Sciatic nerve (tissue), 2 donors: Measurements from ENCODE around the gene EHHADH. TPM values are rescaled to one million over a fixed set of nuclear protein-coding genes. Genes with fewer than 3 reads are reported as not detected.
A peak's percentile ranks its signal among the peaks of the same experiment; 100 is the strongest.

Experiments used
- ATAC-seq: fragments of 200-7000 bp; cut with Tn5 transposase; one replicate; pipeline ENCODE4 v1.9.1; 2020; ENCODE audit warnings: mild to moderate bottlenecking, moderate library complexity
- DNase-seq: peaks from one replicate; pipeline ENCODE4 v3.0.0-alpha.2; 2020; ENCODE audit warnings: low spot score
- intact Hi-C: fragments of 100-400 bp; cut with DNase I; formaldehyde crosslinking; loops from one replicate; pipeline ENCODE4 v1.14.2; 2022
- total RNA-seq: library from RNA; stranded (reverse); fragmentation: NEBNext Ultra II Directional; extraction: Animal tissue kit (Norgen Biotek cat#: 25700); gene quantifications from one replicate; pipeline ENCODE4 v1.2.1, GENCODE V29; 2021
- donor health status: DM: no; HTN: no; CAD: no.
- donor health status: DM: no; HTN: no; CAD: no.

Gene EHHADH
- total RNA-seq, 1 donor from 2014 or later, result 6.2 TPM

GRCh38 chr3:185207481-185207880 lies 46.4 kb downstream of the EHHADH start:
- intact Hi-C loops, result no loop called here
- ATAC-seq (no peak), DNase-seq (no peak)

- intact Hi-C loops, result no loop called here
Observed at GRCh38 chr3:185205865-185206264, 48.0 kb downstream of the EHHADH start.

GRCh38 chr3:185204894-185205293 lies 49.0 kb downstream of the EHHADH start:
- intact Hi-C loops, result no loop called here
- DNase-seq, result no peak
- ATAC-seq, result no peak

More at GRCh38 chr3:185205865-185206264, 48.0 kb downstream of the EHHADH start:
- ATAC-seq (no peak), DNase-seq (no peak)

GRCh38 chr3:185200639-185201038 lies 53.2 kb downstream of the EHHADH start:
- no peak for DNase-seq
- intact Hi-C loops, result no loop called here

GRCh38 chr3:185199671-185200070 lies 54.2 kb downstream of the EHHADH start:
- intact Hi-C loops, result no loop called here
- ATAC-seq (no peak), DNase-seq (no peak)

More at GRCh38 chr3:185200639-185201038, 53.2 kb downstream of the EHHADH start:
- no peak for ATAC-seq

GRCh38 chr3:185199206-185199605 lies 54.6 kb downstream of the EHHADH start:
- DNase-seq (no peak), ATAC-seq (no peak)
- intact Hi-C loops, result no loop called here

GRCh38 chr3:185197068-185197467 lies 56.8 kb downstream of the EHHADH start:
- ATAC-seq, result no peak
- no peak for DNase-seq
- intact Hi-C loops, result no loop called here

- DNase-seq (no peak), ATAC-seq (no peak)
- intact Hi-C loops, result no loop called here
Observed at GRCh38 chr3:185195652-185196051, 58.2 kb downstream of the EHHADH start.

GRCh38 chr3:185188816-185189215 lies 65.0 kb downstream of the EHHADH start:
- intact Hi-C loops, result no loop called here
- DNase-seq (no peak), ATAC-seq (no peak)

GRCh38 chr3:185187391-185187790 lies 66.5 kb downstream of the EHHADH start:
- DNase-seq, result no peak
- no peak for ATAC-seq
- intact Hi-C loops, result no loop called here

- no peak for ATAC-seq
- DNase-seq, result no peak
Observed at GRCh38 chr3:185176750-185177359, 77.0 kb downstream of the EHHADH start.

GRCh38 chr3:185175370-185175987 lies 78.4 kb downstream of the EHHADH start:
- intact Hi-C loops, result loop anchor here (10.0 kb wide), 1 partner anchor 301 kb away; no protein-coding TSS in a partner anchor
- DNase-seq (peak; percentile 75), ATAC-seq (peak; percentile 97)

More at GRCh38 chr3:185176750-185177359, 77.0 kb downstream of the EHHADH start:
- intact Hi-C loops, result loop anchor here (10.0 kb wide), 1 partner anchor 302 kb away; no protein-coding TSS in a partner anchor

- intact Hi-C loops, result loop anchor here (10.0 kb wide), 1 partner anchor 298 kb away; no protein-coding TSS in a partner anchor
- no peak for ATAC-seq
- no peak for DNase-seq
Observed at GRCh38 chr3:185172086-185173049, 81.5 kb downstream of the EHHADH start.

- intact Hi-C loops, result no loop called here
- ATAC-seq, result no peak
- no peak for DNase-seq
Observed at GRCh38 chr3:185164428-185165217, 89.2 kb downstream of the EHHADH start.

GRCh38 chr3:185162634-185163033 lies 91.2 kb downstream of the EHHADH start:
- intact Hi-C loops, result no loop called here
- no peak for DNase-seq
- no peak for ATAC-seq

- intact Hi-C loops, result no loop called here
- DNase-seq, result no peak
- no peak for ATAC-seq
Observed at GRCh38 chr3:185161761-185162160, 92.1 kb downstream of the EHHADH start.

- intact Hi-C loops, result no loop called here
- ATAC-seq (no peak), DNase-seq (no peak)
Observed at GRCh38 chr3:185157347-185157746, 96.5 kb downstream of the EHHADH start.

- intact Hi-C loops, result no loop called here
- no peak for ATAC-seq
Observed at GRCh38 chr3:185155678-185156077, 98.2 kb downstream of the EHHADH start.

More at GRCh38 chr3:185155678-185156077, 98.2 kb downstream of the EHHADH start:
- no peak for DNase-seq
